HL-60 (cell line): ENCODE results near the gene SLC35D2.

ENCODE experiments used
- CTCF ChIP-seq: IDR thresholded peaks from one replicate; pipeline ENCODE4 v1.5.1; 2011; ENCODE audit warnings: low read length, control low read depth, inconsistent platforms; ENCODE audit not compliant: insufficient read depth
- POLR2AphosphoS5 ChIP-seq: IDR thresholded peaks from 2 replicates; pipeline ENCODE4 v1.6.1; 2012; ENCODE audit warnings: low read depth
- REST ChIP-seq: IDR thresholded peaks from 2 replicates; pipeline ENCODE4 v1.6.1; 2012; ENCODE audit warnings: low read depth; ENCODE audit not compliant: insufficient replicate concordance
- SPI1 ChIP-seq: IDR thresholded peaks from 2 replicates; pipeline ENCODE4 v1.6.1; 2012; ENCODE audit warnings: low read depth, mild to moderate bottlenecking, borderline replicate concordance

- TF ChIP-seq CTCF (no peak), REST (no peak), SPI1 (no peak), POLR2AphosphoS5 (no peak)
These were observed 42.8 kb downstream of the SLC35D2 start for GRCh38 chr9:96340707-96341106.
